K562 (cell line): Measurements from ENCODE around the gene C3. TPM values are rescaled to one million over a fixed set of nuclear protein-coding genes. Genes with fewer than 3 reads are reported as not detected.
"Not testable (repeated sequence)": the region's sequence is repeated elsewhere in the genome, so short reads cannot be mapped to it uniquely, and the experiment has no call there.

ENCODE experiments used
- ATAC-seq: fragments of 200-7000 bp; cut with Tn5 transposase; 3 replicates; pipeline ENCODE4 v1.9.1; 2020; ENCODE audit warnings: moderate library complexity
- BruUV-seq: library from RNA; stranded (reverse); fragments of 400-500 nt; replicated peaks from 2 replicates; lab custom pipeline; 2021; lab: Mats Ljungman, UMichigan
- CTCF ChIA-PET: fragments of 300-600 bp; formaldehyde crosslinking; extraction: SDS; loops from one replicate; lab custom pipeline; 2021; ENCODE audit warnings: low intra/inter-chr PET ratio; lab: Yijun Ruan, JAX
- POLR2A ChIA-PET: fragments of 300-600, 350-650 bp; sonication (Branson Sonifier 250); formaldehyde crosslinking; extraction: SDS; loops from one replicate; lab custom pipeline; 2021; ENCODE audit warnings: antibody characterized with exemption, inconsistent platforms; lab: Yijun Ruan, JAX
- DNase-seq, 4 experiments: peaks; one replicate each; pipeline versions ENCODE4 v3.0.0 to v3.0.0-alpha.2; 2011 to 2018; ENCODE audit warnings: low spot score in 3 of 4, mixed read lengths in 3 of 4; ENCODE audit errors: extremely low read depth in 1 of 4
- FAIRE-seq: peaks from 2 replicates; lab custom pipeline; 2011; peaks lifted over from hg19 to GRCh38; lab: Jason Lieb, UNC
- H2AFZ ChIP-seq: 2 replicates; pipeline ENCODE4 v1.6.0; 2011; ENCODE audit warnings: low read depth, low read length, control low read depth, inconsistent platforms
- H3K27ac ChIP-seq: fragments of 200-600 bp; 3 replicates; pipeline ENCODE4 v1.8.0; 2011; ENCODE audit warnings: low read depth, mild to moderate bottlenecking, control low read depth, inconsistent platforms, low read length, moderate library complexity, mixed read lengths; ENCODE audit errors: extremely low read depth
- H3K27me3 ChIP-seq, 2 experiments: fragments of 300-600 bp in 1 of 2; 2 replicates in 1 of 2; 3 replicates in 1 of 2; pipeline versions ENCODE4 v1.6.0 to v1.8.0; 2011; ENCODE audit warnings: inconsistent platforms in 2 of 2, low read length in 2 of 2, mild to moderate bottlenecking in 1 of 2, mixed read lengths in 1 of 2, moderate library complexity in 1 of 2; ENCODE audit not compliant: control insufficient read depth in 2 of 2, insufficient read depth in 2 of 2
- H3K36me3 ChIP-seq: fragments of 300-600 bp; 3 replicates; pipeline ENCODE4 v1.8.0; 2011; ENCODE audit warnings: mild to moderate bottlenecking, low read length, inconsistent platforms; ENCODE audit not compliant: control insufficient read depth, insufficient read depth
- H3K4me1 ChIP-seq, 2 experiments: fragments of 200-600 bp in 1 of 2; replicated peaks in 1 of 2; 2 replicates in 1 of 2; 3 replicates in 1 of 2; pipeline versions ENCODE4 v1.5.1 to v1.8.0; 2011; ENCODE audit warnings: inconsistent platforms in 2 of 2, low read length in 2 of 2, mild to moderate bottlenecking in 1 of 2, mixed read lengths in 1 of 2, moderate library complexity in 1 of 2; ENCODE audit not compliant: control insufficient read depth in 2 of 2, insufficient read depth in 2 of 2
- H3K4me2 ChIP-seq: 2 replicates; pipeline ENCODE4 v1.6.1; 2011; ENCODE audit warnings: low read length, control low read depth, inconsistent platforms, mixed read lengths; ENCODE audit not compliant: insufficient read depth
- H3K4me3 ChIP-seq: fragments of 200-600 bp; sonication (generic), shearing (Covaris generic); 2 replicates; pipeline ENCODE4 v1.5.1; 2016; ENCODE audit warnings: control low read depth, inconsistent platforms
- H3K79me2 ChIP-seq: fragments of 200-600 bp; 3 replicates; pipeline ENCODE4 v1.8.0; 2011; ENCODE audit warnings: low read length, inconsistent platforms; ENCODE audit not compliant: control insufficient read depth, insufficient read depth
- H3K9ac ChIP-seq, 2 experiments: 2 replicates each; pipeline versions ENCODE4 v1.6.0 to v1.6.1; 2011; ENCODE audit warnings: low read depth in 2 of 2, low read length in 2 of 2, control low read depth in 1 of 2, inconsistent platforms in 1 of 2, mild to moderate bottlenecking in 1 of 2, mixed read lengths in 1 of 2; ENCODE audit not compliant: insufficient read depth in 1 of 2
- H3K9me1 ChIP-seq: one replicate; pipeline ENCODE4 v1.6.0; 2011; ENCODE audit warnings: inconsistent platforms, mild to moderate bottlenecking, low read length, moderate library complexity; ENCODE audit not compliant: control insufficient read depth, insufficient read depth
- H3K9me3 ChIP-seq: replicated peaks from 2 replicates; pipeline ENCODE4 v1.5.1; 2011; ENCODE audit warnings: low read depth, low read length, inconsistent platforms; ENCODE audit not compliant: control insufficient read depth, insufficient read depth
- H4K20me1 ChIP-seq: replicated peaks from 2 replicates; pipeline ENCODE4 v1.6.1; 2011; ENCODE audit warnings: low read length, inconsistent platforms, mixed read lengths; ENCODE audit not compliant: control insufficient read depth, insufficient read depth
- BCOR ChIP-seq: fragments of 450-650 bp; IDR thresholded peaks from 2 replicates; pipeline ENCODE4 v1.6.1; 2016
- CREM ChIP-seq: IDR thresholded peaks from 2 replicates; pipeline ENCODE4 v1.6.1; 2014; ENCODE audit warnings: antibody characterized with exemption, low read depth
- CXXC5 ChIP-seq: fragments of 250-450 bp; sonication (Bioruptor Pico); IDR thresholded peaks from 2 replicates; pipeline ENCODE4 v1.8.0; 2022; ENCODE audit warnings: inconsistent platforms, mild to moderate bottlenecking, moderate library complexity
- RAD21 ChIP-seq, 2 experiments: fragments of 250-450 bp in 1 of 2; fragments of 450-650 bp in 1 of 2; sonication (Bioruptor Pico) in 1 of 2; formaldehyde crosslinking in 1 of 2; IDR thresholded peaks in 1 of 2; conservative IDR thresholded peaks in 1 of 2; 2 replicates each; pipeline versions ENCODE4 v1.4.0 to v1.8.0; 2020 to 2022; ENCODE audit warnings: mild to moderate bottlenecking in 2 of 2, moderate library complexity in 1 of 2
- SOX6 ChIP-seq: fragments of 450-650 bp; IDR thresholded peaks from 2 replicates; pipeline ENCODE4 v1.6.1; 2014; ENCODE audit warnings: mild to moderate bottlenecking
- WGBS: fragments of 100-300 bp; shearing (Covaris generic); methylation state at CpG from one replicate; pipeline ENCODE4 v1.1.6; 2016; ENCODE audit warnings: low coverage, mixed read lengths; ENCODE audit not compliant: insufficient coverage; ENCODE audit errors: missing lambda C conversion rate; 5-methylcytosine and 5-hydroxymethylcytosine counted together
- in situ Hi-C: fragments of 300-500 bp; cut with MboI; formaldehyde crosslinking; loops from 4 replicates; pipeline ENCODE4 v1.15.0; 2018; ENCODE audit warnings: inconsistent platforms, mixed read lengths
- intact Hi-C: fragments of 100-400 bp; cut with micrococcal nuclease; formaldehyde crosslinking; loops from 2 replicates; pipeline ENCODE4 v1.14.2; 2022
- polyA plus RNA-seq, 8 experiments: library from polyadenylated mRNA; depleted of rRNA in 4 of 8; stranded (reverse) in 5 of 8; unstranded in 3 of 8; fragments of >200 nt; fragmentation: Nextera tagmentation in 2 of 8; fragmentation: Illumina TruSeq in 1 of 8; extraction: Ambion mirVana in 2 of 8; extraction: Trizol in 1 of 8; gene quantifications; 2 replicates each; pipeline versions ENCODE4 v1.2.1 to v1.2.3, GENCODE V29; 2011 to 2014; ENCODE audit warnings: inconsistent platforms in 1 of 8, missing spikeins in 1 of 8
- total RNA-seq, 7 experiments: library from RNA; depleted of rRNA in 6 of 7; stranded (reverse); fragments of >200 nt in 6 of 7; fragmentation: Illumina TruSeq in 2 of 7; extraction: Trizol in 2 of 7; gene quantifications; 2 replicates each; pipeline versions ENCODE4 v1.2.1 to v1.2.3, GENCODE V29; 2011 to 2021; ENCODE audit warnings: low replicate concordance in 1 of 7
- TF ChIP-seq, protein P1 (sequence below): sonication (generic); formaldehyde crosslinking; IDR thresholded peaks from 2 replicates; pipeline ENCODE4 v1.5.0; 2020; ENCODE audit warnings: missing genetic modification reagents
- TF ChIP-seq, protein P2 (sequence below): sonication (generic); formaldehyde crosslinking; IDR thresholded peaks from 2 replicates; pipeline ENCODE4 v1.8.1; 2023; ENCODE audit warnings: mild to moderate bottlenecking, missing genetic modification reagents
- TF ChIP-seq, protein P3 (sequence below), 2 experiments: fragments of 450-650 bp; formaldehyde crosslinking in 1 of 2; IDR thresholded peaks; 2 replicates each; pipeline versions ENCODE4 v1.4.0 to v1.6.1; 2014 to 2020; ENCODE audit warnings: mild to moderate bottlenecking in 2 of 2, borderline replicate concordance in 1 of 2, low read depth in 1 of 2

Gene C3
- total and polyA plus RNA-seq, 9 of the 15 experiments (the other 6 are each of a cell fraction or from before 2014, with no cell fraction given): 0.59 to 10.6 (median 2.2) TPM

DNA sequence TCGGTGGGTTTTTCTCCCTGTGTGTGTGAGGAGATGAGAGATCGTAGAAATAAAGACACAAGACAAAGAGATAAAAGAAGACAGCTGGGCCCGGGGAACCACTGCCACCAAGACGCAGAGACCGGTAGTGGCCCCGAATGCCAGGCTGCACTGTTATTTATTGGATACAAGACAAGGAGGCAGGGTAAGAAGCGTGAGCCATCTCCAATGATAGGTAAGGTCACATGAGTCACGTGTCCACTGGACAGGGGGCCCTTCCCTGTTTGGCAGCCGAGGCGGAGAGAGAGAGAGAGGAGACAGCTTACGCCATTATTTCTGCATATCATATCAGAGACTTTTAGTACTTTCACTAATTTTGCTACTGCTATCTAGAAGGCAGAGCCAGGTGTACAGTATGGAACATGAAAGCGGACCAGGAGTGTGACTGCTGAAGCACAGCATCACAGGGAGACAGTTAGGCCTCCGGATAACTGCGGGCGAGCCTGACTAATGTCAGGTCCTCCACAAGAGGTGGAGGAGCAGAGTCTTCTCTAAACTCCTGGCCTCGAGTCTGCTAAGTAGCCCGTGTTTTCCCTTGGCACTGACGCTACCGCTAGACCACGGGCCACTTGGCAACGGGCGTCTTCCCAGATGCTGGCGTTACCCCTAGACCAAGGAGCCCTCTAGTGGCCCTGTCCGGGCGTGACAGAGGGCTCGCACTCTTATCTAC, 87.5 kb downstream of the C3 start:
- peak overlapping the region; percentile 68 for H3K4me2 ChIP-seq
- peak overlapping the region; percentile 86 for H2AFZ ChIP-seq
- ATAC-seq: peak; percentile 82
- in situ Hi-C loops, H3K79me2 ChIP-seq, H3K27me3 ChIP-seq, H4K20me1 ChIP-seq, H3K9me1 ChIP-seq, H3K4me3 ChIP-seq, BruUV-seq, H3K4me1 ChIP-seq, H3K9me3 ChIP-seq, H3K27ac ChIP-seq, H3K36me3 ChIP-seq: not testable (repeated sequence)
- WGBS: 21% methylated on average over 26 of the region's 26 CpGs
- ChIA-PET POLR2A (interaction anchor here (0.6 kb wide), 1 partner anchor 33 kb away, joined by 3 read pairs; no protein-coding TSS in a partner anchor), CTCF (interaction anchor here (0.6 to 3.5 kb wide), 7 partner anchors 80 to 319 kb away, joined by 3 to 23 read pairs (median 3); partner anchors contain the start of gene DENND1C)
- peak; percentile 88 for FAIRE-seq
- intact Hi-C loops: loop anchor here (1.0 to 5.0 kb wide), 3 partner anchors 104 to 230 kb away; partner anchors contain the start of genes GPR108 and TRIP10
- peak in 1 of 4 experiments; percentile 83 for DNase-seq
- peak overlapping the region in 1 of 2 experiments; percentile 55; a peak in 1 of 4 replicates for H3K9ac ChIP-seq
- TF ChIP-seq, protein P1, sequence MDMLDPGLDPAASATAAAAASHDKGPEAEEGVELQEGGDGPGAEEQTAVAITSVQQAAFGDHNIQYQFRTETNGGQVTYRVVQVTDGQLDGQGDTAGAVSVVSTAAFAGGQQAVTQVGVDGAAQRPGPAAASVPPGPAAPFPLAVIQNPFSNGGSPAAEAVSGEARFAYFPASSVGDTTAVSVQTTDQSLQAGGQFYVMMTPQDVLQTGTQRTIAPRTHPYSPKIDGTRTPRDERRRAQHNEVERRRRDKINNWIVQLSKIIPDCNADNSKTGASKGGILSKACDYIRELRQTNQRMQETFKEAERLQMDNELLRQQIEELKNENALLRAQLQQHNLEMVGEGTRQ (CRISPR knock-in tag): peak; percentile 75
- TF ChIP-seq SOX6 (0 out of 2 replicates have a peak, but pooled peaks have one; percentile 39), CXXC5 (CRISPR knock-in tag) (peak; percentile 36), CREM (peak; percentile 42; the same call in 1 of the 2 replicates), BCOR (peak; percentile 44; the same call in 1 of the 2 replicates), RAD21 (CRISPR knock-in tag; conservative IDR thresholded peaks at IDR 0.05 in 1 of 2, IDR thresholded peaks at IDR 0.05 in 1 of 2) (peak; percentile 87 to 92)
- TF ChIP-seq, protein P2, sequence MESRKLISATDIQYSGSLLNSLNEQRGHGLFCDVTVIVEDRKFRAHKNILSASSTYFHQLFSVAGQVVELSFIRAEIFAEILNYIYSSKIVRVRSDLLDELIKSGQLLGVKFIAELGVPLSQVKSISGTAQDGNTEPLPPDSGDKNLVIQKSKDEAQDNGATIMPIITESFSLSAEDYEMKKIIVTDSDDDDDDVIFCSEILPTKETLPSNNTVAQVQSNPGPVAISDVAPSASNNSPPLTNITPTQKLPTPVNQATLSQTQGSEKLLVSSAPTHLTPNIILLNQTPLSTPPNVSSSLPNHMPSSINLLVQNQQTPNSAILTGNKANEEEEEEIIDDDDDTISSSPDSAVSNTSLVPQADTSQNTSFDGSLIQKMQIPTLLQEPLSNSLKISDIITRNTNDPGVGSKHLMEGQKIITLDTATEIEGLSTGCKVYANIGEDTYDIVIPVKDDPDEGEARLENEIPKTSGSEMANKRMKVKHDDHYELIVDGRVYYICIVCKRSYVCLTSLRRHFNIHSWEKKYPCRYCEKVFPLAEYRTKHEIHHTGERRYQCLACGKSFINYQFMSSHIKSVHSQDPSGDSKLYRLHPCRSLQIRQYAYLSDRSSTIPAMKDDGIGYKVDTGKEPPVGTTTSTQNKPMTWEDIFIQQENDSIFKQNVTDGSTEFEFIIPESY (CRISPR knock-in tag): 0 out of 2 replicates have a peak, but pooled peaks have one; percentile 14
- TF ChIP-seq, protein P3, sequence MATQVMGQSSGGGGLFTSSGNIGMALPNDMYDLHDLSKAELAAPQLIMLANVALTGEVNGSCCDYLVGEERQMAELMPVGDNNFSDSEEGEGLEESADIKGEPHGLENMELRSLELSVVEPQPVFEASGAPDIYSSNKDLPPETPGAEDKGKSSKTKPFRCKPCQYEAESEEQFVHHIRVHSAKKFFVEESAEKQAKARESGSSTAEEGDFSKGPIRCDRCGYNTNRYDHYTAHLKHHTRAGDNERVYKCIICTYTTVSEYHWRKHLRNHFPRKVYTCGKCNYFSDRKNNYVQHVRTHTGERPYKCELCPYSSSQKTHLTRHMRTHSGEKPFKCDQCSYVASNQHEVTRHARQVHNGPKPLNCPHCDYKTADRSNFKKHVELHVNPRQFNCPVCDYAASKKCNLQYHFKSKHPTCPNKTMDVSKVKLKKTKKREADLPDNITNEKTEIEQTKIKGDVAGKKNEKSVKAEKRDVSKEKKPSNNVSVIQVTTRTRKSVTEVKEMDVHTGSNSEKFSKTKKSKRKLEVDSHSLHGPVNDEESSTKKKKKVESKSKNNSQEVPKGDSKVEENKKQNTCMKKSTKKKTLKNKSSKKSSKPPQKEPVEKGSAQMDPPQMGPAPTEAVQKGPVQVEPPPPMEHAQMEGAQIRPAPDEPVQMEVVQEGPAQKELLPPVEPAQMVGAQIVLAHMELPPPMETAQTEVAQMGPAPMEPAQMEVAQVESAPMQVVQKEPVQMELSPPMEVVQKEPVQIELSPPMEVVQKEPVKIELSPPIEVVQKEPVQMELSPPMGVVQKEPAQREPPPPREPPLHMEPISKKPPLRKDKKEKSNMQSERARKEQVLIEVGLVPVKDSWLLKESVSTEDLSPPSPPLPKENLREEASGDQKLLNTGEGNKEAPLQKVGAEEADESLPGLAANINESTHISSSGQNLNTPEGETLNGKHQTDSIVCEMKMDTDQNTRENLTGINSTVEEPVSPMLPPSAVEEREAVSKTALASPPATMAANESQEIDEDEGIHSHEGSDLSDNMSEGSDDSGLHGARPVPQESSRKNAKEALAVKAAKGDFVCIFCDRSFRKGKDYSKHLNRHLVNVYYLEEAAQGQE (IDR thresholded peaks at IDR 0.05; ENCODE audit: borderline replicate concordance): peak; percentile 86
- TF ChIP-seq, protein P3 (CRISPR knock-in tag; IDR thresholded peaks at IDR 0.05; ENCODE audit: low read depth): not testable (repeated sequence)
